Thoracic aorta (tissue), 2 donors: Measurements from ENCODE around the gene STK25. TPM values are rescaled to one million over a fixed set of nuclear protein-coding genes. Genes with fewer than 3 reads are reported as not detected.

Experiments
- ATAC-seq: fragments of 150-250 bp; one replicate; pipeline ENCODE4 v1.8.0; 2017; ENCODE audit warnings: low read depth; ENCODE audit not compliant: insufficient number of reproducible peaks, low FRiP score
- DNase-seq: peaks from one replicate; pipeline ENCODE4 v3.0.0-alpha.2; 2020; ENCODE audit warnings: low spot score
- H3K27ac ChIP-seq, 2 donors: fragments of 200-600 bp; sonication (generic); 1 replicate in 1 of 2; 2 replicates in 1 of 2; pipeline ENCODE4 v1.5.1; 2016; ENCODE audit warnings: mild to moderate bottlenecking in 2 of 2, moderate library complexity in 2 of 2
- H3K27me3 ChIP-seq: fragments of 200-600 bp; sonication (generic); replicated peaks from 2 replicates; pipeline ENCODE4 v1.6.0; 2016; ENCODE audit warnings: mild to moderate bottlenecking; ENCODE audit not compliant: insufficient read depth
- H3K36me3 ChIP-seq: fragments of 200-600 bp; sonication (generic); one replicate; pipeline ENCODE4 v1.5.1; 2016
- H3K4me1 ChIP-seq, 2 donors: fragments of 200-600 bp; sonication (generic); 1 replicate in 1 of 2; 2 replicates in 1 of 2; pipeline versions ENCODE4 v1.5.1 to v1.6.0; 2016; ENCODE audit warnings: low read depth in 2 of 2, mild to moderate bottlenecking in 1 of 2; ENCODE audit not compliant: control insufficient read depth in 1 of 2
- H3K4me3 ChIP-seq: fragments of 200-600 bp; sonication (generic); 2 replicates; pipeline ENCODE4 v1.5.1; 2016; ENCODE audit warnings: mild to moderate bottlenecking
- H3K9me3 ChIP-seq: fragments of 200-600 bp; sonication (generic); 2 replicates; pipeline ENCODE4 v1.5.1; 2016
- CTCF ChIP-seq: fragments of 200-600 bp; sonication (generic); IDR thresholded peaks from one replicate; pipeline ENCODE4 v1.5.1; 2019; ENCODE audit warnings: antibody characterized with exemption
- total RNA-seq, 2 donors: library from RNA; depleted of rRNA; stranded (reverse); fragments of >200 nt; gene quantifications; one replicate each; pipeline versions ENCODE4 v1.1.0 to v1.2.3, GENCODE V29; 2016

The STK25 gene
- total RNA-seq, 2 donors from 2014 or later, result 180 to 279 TPM

DNA sequence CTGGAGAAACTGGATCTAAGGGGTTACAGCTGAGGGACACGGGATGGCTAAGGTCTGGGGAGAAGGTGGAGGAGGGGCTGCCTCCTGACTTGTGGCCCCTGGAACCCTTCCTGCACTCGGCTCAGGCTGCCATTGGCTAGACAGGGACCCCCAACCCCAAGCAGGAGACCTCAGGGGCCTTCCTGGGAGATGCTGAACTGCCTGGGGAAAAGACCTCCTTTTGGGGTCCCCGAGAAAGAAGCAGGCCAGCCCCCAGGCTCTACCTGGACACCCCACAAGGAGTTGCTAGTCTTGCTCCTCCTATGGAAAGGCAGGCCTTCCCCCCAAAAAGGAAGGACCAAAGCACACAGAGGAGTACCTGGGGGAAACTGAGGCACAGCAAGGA, 40.1 kb upstream of the STK25 start:
- no peaks in the 10 kb centered on the region for H3K36me3 ChIP-seq
- ATAC-seq (no peak), DNase-seq (no peak)
- H3K27ac ChIP-seq, result no peak overlapping the region
- no peak overlapping the region for H3K4me3 ChIP-seq
- H3K4me1 ChIP-seq, result peaks cover 0 to 9% of the 10 kb centered on the region in 2 donors
- no peaks in the 10 kb centered on the region for H3K9me3 ChIP-seq
- no peaks in the 10 kb centered on the region for H3K27me3 ChIP-seq
- no peak for TF ChIP-seq CTCF

- peaks cover 0 to 9% of the 10 kb centered on the region in 2 donors for H3K4me1 ChIP-seq
- H3K36me3 ChIP-seq, result no peaks in the 10 kb centered on the region
- H3K4me3 ChIP-seq, result no peak overlapping the region
- no peak overlapping the region for H3K27ac ChIP-seq
- H3K27me3 ChIP-seq, result no peaks in the 10 kb centered on the region
- H3K9me3 ChIP-seq, result no peaks in the 10 kb centered on the region
- DNase-seq, result no peak
- ATAC-seq, result no peak
- no peak for TF ChIP-seq CTCF
These were observed 39.5 kb upstream of the STK25 start for GRCh38 chr2:241547781-241548450.

GRCh38 chr2:241546771-241547498, 38.6 kb upstream of the STK25 start:
- Histone ChIP-seq H3K27ac (no peak overlapping the region), H3K4me3 (peak overlapping the region; percentile 4), H3K4me1 (peaks cover 0 to 9% of the 10 kb centered on the region in 2 donors), H3K36me3 (no peaks in the 10 kb centered on the region), H3K27me3 (no peaks in the 10 kb centered on the region), H3K9me3 (no peaks in the 10 kb centered on the region)
- DNase-seq (no peak), ATAC-seq (no peak)
- TF ChIP-seq CTCF, result no peak

GRCh38 chr2:241545523-241546473, 37.4 kb upstream of the STK25 start:
- peaks cover 3 to 19% of the 10 kb centered on the region in 2 donors for H3K4me1 ChIP-seq
- H3K36me3 ChIP-seq, result no peaks in the 10 kb centered on the region
- H3K9me3 ChIP-seq, result no peaks in the 10 kb centered on the region
- no peak for DNase-seq
- no peak overlapping the region for H3K27ac ChIP-seq
- H3K27me3 ChIP-seq, result no peaks in the 10 kb centered on the region
- no peak for TF ChIP-seq CTCF
- no peak overlapping the region for H3K4me3 ChIP-seq
- ATAC-seq, result no peak

- no peaks in the 10 kb centered on the region for H3K9me3 ChIP-seq
- no peak for ATAC-seq
- H3K27ac ChIP-seq, result no peak overlapping the region
- H3K4me3 ChIP-seq, result no peak overlapping the region
- peaks cover 3 to 25% of the 10 kb centered on the region in 2 donors for H3K4me1 ChIP-seq
- DNase-seq, result no peak
- no peak for TF ChIP-seq CTCF
- H3K27me3 ChIP-seq, result no peaks in the 10 kb centered on the region
- H3K36me3 ChIP-seq, result no peaks in the 10 kb centered on the region
These were observed 36.7 kb upstream of the STK25 start for GRCh38 chr2:241545106-241545505.
